Spleen (tissue), 7 donors: ENCODE results near the gene TANGO6.

Experiments
- CTCF ChIP-seq, 11 experiments: fragments of 200-600 bp in 7 of 11; fragments of 450-650 bp in 4 of 11; sonication (generic) in 4 of 11; IDR thresholded peaks in 8 of 11; conservative IDR thresholded peaks in 3 of 11; 1 replicate in 7 of 11; 2 replicates in 4 of 11; pipeline versions ENCODE4 v1.4.0 to v1.8.0; 2016 to 2021; ENCODE audit warnings: antibody characterized with exemption in 11 of 11, inconsistent platforms in 4 of 11, mild to moderate bottlenecking in 1 of 11
- POLR2A ChIP-seq, 3 donors: fragments of 450-650 bp; IDR thresholded peaks; one replicate each; pipeline ENCODE4 v1.5.1; 2017; ENCODE audit warnings: antibody characterized with exemption in 3 of 3, mild to moderate bottlenecking in 1 of 3
- POLR2AphosphoS5 ChIP-seq, 3 donors: sonication (generic); formaldehyde crosslinking; IDR thresholded peaks; one replicate each; pipeline ENCODE4 v1.5.1; 2017; ENCODE audit warnings: antibody characterized with exemption in 3 of 3
- donor health status: DM: no; HTN: no; CAD: no; lungs with moderate emphysema.
- donor health status: DM: no; HTN: no; CAD: no.
- donor health status: DM: no; HTN: no; CAD: no.

GRCh38 chr16:68910051-68910450, 66.7 kb downstream of the TANGO6 start:
- no peak for TF ChIP-seq CTCF (IDR thresholded peaks at IDR 0.05 in 8 of 11, conservative IDR thresholded peaks at IDR 0.05 in 3 of 11)
- no peak for TF ChIP-seq POLR2A (IDR thresholded peaks at IDR 0.05)
- no peak for TF ChIP-seq POLR2AphosphoS5 (IDR thresholded peaks at IDR 0.05)
